ENCODE results near the gene UBE2V1.

Gene UBE2V1

GRCh38 chr20:50077818-50078601, 34.9 kb downstream of the UBE2V1 start:
- in situ Hi-C loops (cut with HindIII; ENCODE audit: low sequenced_read_pairs) = no loop called here
- no peak for TF ChIP-seq CTCF (IDR thresholded peaks at IDR 0.05; ENCODE audit: low read depth, low read length)
- no peak for DNase-seq (ENCODE audit: low read depth, low spot score)
- no peak overlapping the region for H3K4me3 ChIP-seq (ENCODE audit: low read depth, low read length)

- no peak overlapping the region for H3K4me3 ChIP-seq (ENCODE audit: low read depth, low read length)
- DNase-seq (ENCODE audit: low read depth, low spot score) = no peak
- TF ChIP-seq CTCF (IDR thresholded peaks at IDR 0.05; ENCODE audit: low read depth, low read length) = no peak
- in situ Hi-C loops (cut with HindIII; ENCODE audit: low sequenced_read_pairs) = no loop called here
These were observed 39.5 kb downstream of the UBE2V1 start for GRCh38 chr20:50073500-50073899.

- peak overlapping the region; percentile 35 for H3K4me3 ChIP-seq (ENCODE audit: low read depth, low read length)
- TF ChIP-seq CTCF (IDR thresholded peaks at IDR 0.05; ENCODE audit: low read depth, low read length) = peak; percentile 97
- in situ Hi-C loops (cut with HindIII; ENCODE audit: low sequenced_read_pairs) = no loop called here
- peak; percentile 74 for DNase-seq (ENCODE audit: low read depth, low spot score)
These were observed 41.7 kb downstream of the UBE2V1 start for GRCh38 chr20:50071039-50071888.

GRCh38 chr20:50070361-50070760, 42.6 kb downstream of the UBE2V1 start:
- in situ Hi-C loops (cut with HindIII; ENCODE audit: low sequenced_read_pairs) = no loop called here
- no peak overlapping the region for H3K4me3 ChIP-seq (ENCODE audit: low read depth, low read length)
- no peak for DNase-seq (ENCODE audit: low read depth, low spot score)
- no peak for TF ChIP-seq CTCF (IDR thresholded peaks at IDR 0.05; ENCODE audit: low read depth, low read length)

GRCh38 chr20:50068041-50068651, 44.8 kb downstream of the UBE2V1 start:
- TF ChIP-seq CTCF (IDR thresholded peaks at IDR 0.05; ENCODE audit: low read depth, low read length) = no peak

GRCh38 chr20:50067461-50067860, 45.5 kb downstream of the UBE2V1 start:
- H3K4me3 ChIP-seq (ENCODE audit: low read depth, low read length) = no peak overlapping the region
- TF ChIP-seq CTCF (IDR thresholded peaks at IDR 0.05; ENCODE audit: low read depth, low read length) = no peak
- no peak for DNase-seq (ENCODE audit: low read depth, low spot score)
- in situ Hi-C loops (cut with HindIII; ENCODE audit: low sequenced_read_pairs) = no loop called here

More at GRCh38 chr20:50068041-50068651, 44.8 kb downstream of the UBE2V1 start:
- no peak overlapping the region for H3K4me3 ChIP-seq (ENCODE audit: low read depth, low read length)
- no peak for DNase-seq (ENCODE audit: low read depth, low spot score)
- in situ Hi-C loops (cut with HindIII; ENCODE audit: low sequenced_read_pairs) = no loop called here
